ENCODE results near the gene SPOP.
"Not testable (repeated sequence)": the region's sequence is repeated elsewhere in the genome, so short reads cannot be mapped to it uniquely, and the experiment has no call there.

The SPOP gene

GRCh38 chr17:49656247-49656646, 21.6 kb downstream of the SPOP start:
- DNase-seq (ENCODE audit: low read depth, low spot score) = no peak

GRCh38 chr17:49647256-49647585, 30.7 kb downstream of the SPOP start:
- DNase-seq (ENCODE audit: low read depth, low spot score) = no peak

GRCh38 chr17:49646391-49647255, 31.3 kb downstream of the SPOP start:
- DNase-seq (ENCODE audit: low read depth, low spot score) = peak; percentile 88

- not testable (repeated sequence) for DNase-seq (ENCODE audit: low read depth, low spot score)
Measured at GRCh38 chr17:49646056-49646390, 31.9 kb downstream of the SPOP start.

- DNase-seq (ENCODE audit: low read depth, low spot score) = no peak
Measured at GRCh38 chr17:49645654-49646053, 32.2 kb downstream of the SPOP start.

- no peak for DNase-seq (ENCODE audit: low read depth, low spot score)
Measured at GRCh38 chr17:49640556-49640955, 37.3 kb downstream of the SPOP start.

GRCh38 chr17:49638818-49639217, 39.1 kb downstream of the SPOP start:
- peak; percentile 39 for DNase-seq (ENCODE audit: low read depth, low spot score)

GRCh38 chr17:49637739-49638138, 40.2 kb downstream of the SPOP start:
- no peak for DNase-seq (ENCODE audit: low read depth, low spot score)

- DNase-seq (ENCODE audit: low read depth, low spot score) = peak; percentile 41
Measured at GRCh38 chr17:49637050-49637449, 40.8 kb downstream of the SPOP start.

- peak; percentile 39 for DNase-seq (ENCODE audit: low read depth, low spot score)
Measured at GRCh38 chr17:49635121-49635520, 42.8 kb downstream of the SPOP start.

GRCh38 chr17:49634485-49634860, 43.4 kb downstream of the SPOP start:
- DNase-seq (ENCODE audit: low read depth, low spot score) = no peak

GRCh38 chr17:49633762-49634484, 44.0 kb downstream of the SPOP start:
- no peak for DNase-seq (ENCODE audit: low read depth, low spot score)

- no peak for DNase-seq (ENCODE audit: low read depth, low spot score)
Measured at GRCh38 chr17:49633250-49633649, 44.6 kb downstream of the SPOP start.

GRCh38 chr17:49632201-49632600, 45.7 kb downstream of the SPOP start:
- DNase-seq (ENCODE audit: low read depth, low spot score) = no peak

GRCh38 chr17:49631496-49631895, 46.4 kb downstream of the SPOP start:
- peak; percentile 26 for DNase-seq (ENCODE audit: low read depth, low spot score)

GRCh38 chr17:49630113-49630900, 47.6 kb downstream of the SPOP start:
- DNase-seq (ENCODE audit: low read depth, low spot score) = no peak

GRCh38 chr17:49629447-49629846, 48.5 kb downstream of the SPOP start:
- no peak for DNase-seq (ENCODE audit: low read depth, low spot score)

GRCh38 chr17:49624896-49625295, 53.0 kb downstream of the SPOP start:
- peak; percentile 55 for DNase-seq (ENCODE audit: low read depth, low spot score)

- DNase-seq (ENCODE audit: low read depth, low spot score) = no peak
Measured at GRCh38 chr17:49621946-49622529, 55.9 kb downstream of the SPOP start.

- no peak for DNase-seq (ENCODE audit: low read depth, low spot score)
Measured at GRCh38 chr17:49621420-49621819, 56.5 kb downstream of the SPOP start.

- no peak for DNase-seq (ENCODE audit: low read depth, low spot score)
Measured at GRCh38 chr17:49618028-49618611, 59.8 kb downstream of the SPOP start.
